GM19395 (cell line): Measurements from ENCODE around the gene HOMER2.
"Not testable (repeated sequence)": the region's sequence is repeated elsewhere in the genome, so short reads cannot be mapped to it uniquely, and the experiment has no call there.

Experiments
- ATAC-seq: cut with Tn5 transposase; IDR thresholded peaks from one replicate; pipeline ENCODE4 v1.9.1; 2021; ENCODE audit warnings: mild to moderate bottlenecking, moderate library complexity; ENCODE audit not compliant: unreplicated experiment

HOMER2 gene

DNA sequence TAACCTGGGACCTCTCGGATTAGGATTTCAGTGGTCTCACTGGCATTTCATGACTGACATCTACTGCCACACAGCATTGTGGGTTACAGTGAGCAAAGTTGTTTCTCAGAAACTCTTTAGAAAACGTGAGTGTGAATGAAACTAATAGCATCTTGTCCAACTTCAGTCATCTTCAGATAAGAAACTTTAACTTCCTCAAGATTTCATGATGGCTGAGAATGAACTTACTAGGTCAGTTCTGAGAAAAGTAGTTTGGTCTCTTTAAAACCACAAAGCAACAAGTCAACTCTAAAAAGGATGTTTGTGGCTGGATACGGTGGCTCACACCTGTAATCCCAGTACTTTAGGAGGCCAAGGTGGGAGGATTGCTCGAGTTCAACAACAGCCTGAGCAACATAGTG is 14.2 kb upstream of the HOMER2 start:
- peak; percentile 92 for ATAC-seq

DNA sequence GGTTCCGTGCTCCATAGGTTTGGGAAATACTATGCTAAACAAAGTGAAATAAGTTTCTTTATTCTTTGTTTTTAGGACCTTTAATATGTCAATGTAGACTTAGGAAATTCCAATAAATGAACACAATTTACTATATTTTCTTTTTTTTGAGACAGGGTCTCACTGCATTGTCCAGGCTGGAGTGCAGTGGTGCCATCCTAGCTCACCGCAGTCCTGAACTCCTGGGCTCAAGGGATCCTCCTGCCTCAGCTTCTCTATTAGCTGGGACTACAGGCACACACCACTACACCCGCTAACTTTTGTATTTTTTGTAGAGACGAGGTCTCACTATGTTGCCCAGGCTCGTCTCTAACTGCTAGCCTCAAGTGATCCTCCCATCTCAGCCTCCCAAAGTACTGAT is 12.4 kb upstream of the HOMER2 start:
- no peak for ATAC-seq

DNA sequence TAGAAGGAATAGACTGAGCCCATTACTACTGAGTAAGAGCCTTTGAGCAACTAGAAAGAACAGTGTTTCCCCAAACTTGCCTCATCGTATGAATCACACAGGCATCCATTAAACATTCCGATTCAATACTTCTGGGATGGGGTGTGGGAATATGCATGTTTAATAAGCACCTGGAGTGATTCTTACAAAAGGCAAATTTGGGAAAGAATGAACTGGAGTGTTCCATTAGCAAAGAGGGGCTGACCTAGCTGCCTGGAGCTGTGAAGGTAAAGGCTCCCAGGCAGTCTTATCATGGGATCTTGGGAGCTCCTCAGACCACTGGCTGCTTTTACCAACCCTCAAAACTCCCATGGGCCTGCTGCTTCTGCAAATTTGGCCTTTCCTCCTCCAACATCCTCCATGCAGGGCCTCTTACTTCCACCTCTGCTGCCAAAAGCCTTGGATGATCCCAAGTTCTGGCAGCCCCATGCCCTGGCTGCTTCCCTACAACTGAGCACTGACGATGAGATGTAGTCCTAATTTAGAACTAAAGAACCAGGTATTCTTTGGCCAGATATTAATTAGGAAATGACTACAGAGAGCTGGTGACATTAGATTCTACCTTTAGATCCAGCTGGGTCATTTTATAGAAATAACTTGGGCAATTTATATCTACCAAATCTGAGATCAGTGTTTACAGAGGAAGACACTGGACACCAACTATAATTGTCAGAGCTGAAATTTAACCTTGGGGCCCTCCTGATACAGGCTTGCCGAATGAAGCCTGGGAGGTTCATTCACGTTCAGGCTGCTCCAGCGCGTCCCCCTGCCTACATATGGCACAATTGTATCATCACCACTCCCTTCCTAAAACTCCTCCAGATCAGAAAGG is 11.2 kb upstream of the HOMER2 start:
- ATAC-seq, result no peak

DNA sequence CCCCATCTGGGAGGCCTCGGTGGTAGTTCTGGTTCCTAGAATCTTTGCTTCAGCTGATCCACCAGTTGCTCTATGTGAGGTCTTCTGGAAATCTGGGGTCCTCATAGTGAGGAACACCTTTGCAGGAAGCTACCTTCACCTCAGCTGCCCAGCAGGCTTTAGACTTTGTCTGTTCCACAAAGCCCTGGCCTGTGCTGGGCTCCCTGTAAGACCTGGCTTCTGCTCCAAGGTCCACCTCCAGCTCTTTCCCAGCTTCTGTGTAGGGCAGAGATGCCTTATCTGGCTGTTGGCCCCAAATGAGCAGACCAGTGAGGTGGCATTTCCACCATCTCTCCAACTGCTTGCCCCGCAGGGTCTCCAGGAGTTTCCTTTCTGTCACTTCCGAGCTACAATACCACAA is 8.2 kb upstream of the HOMER2 start:
- no peak for ATAC-seq

DNA sequence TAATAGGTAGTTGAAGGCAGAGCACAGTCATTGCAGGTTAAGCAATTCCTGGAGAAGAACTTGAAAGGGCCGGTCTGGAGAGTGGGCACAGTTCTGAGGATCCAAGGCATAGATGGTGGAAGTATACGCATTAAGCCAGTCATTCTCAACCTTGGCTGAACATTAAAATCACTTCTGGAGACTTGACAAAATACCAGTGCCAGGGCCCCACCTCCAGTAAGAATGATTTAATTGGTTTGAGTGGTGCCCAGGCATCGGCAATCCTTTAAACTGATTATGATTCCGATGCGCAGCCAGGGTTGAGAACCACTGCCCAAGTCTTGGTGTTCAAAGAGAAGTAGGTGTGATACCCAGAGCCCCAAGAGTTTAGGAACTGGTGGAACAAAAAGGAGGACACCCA is 6.9 kb upstream of the HOMER2 start:
- no peak for ATAC-seq

DNA sequence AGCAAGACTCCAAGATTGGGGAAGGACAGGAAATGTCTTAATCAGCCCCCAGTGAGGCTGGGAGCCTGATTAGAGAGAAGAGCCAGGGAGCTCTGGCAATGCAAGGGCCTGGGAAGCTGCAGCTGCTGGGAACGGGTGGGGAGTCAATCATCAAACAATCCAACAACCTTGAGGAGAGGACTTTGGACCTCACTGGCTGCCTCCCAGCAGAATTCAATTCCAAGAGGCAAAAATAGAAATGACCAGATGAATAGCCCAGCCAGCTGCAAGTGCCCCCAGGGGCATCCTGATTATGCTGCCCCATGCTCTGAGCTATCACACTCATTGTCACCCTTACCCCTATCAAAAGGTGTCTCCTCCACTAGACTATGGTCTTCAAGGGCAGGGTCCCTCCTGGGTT is 6.1 kb upstream of the HOMER2 start:
- no peak for ATAC-seq

DNA sequence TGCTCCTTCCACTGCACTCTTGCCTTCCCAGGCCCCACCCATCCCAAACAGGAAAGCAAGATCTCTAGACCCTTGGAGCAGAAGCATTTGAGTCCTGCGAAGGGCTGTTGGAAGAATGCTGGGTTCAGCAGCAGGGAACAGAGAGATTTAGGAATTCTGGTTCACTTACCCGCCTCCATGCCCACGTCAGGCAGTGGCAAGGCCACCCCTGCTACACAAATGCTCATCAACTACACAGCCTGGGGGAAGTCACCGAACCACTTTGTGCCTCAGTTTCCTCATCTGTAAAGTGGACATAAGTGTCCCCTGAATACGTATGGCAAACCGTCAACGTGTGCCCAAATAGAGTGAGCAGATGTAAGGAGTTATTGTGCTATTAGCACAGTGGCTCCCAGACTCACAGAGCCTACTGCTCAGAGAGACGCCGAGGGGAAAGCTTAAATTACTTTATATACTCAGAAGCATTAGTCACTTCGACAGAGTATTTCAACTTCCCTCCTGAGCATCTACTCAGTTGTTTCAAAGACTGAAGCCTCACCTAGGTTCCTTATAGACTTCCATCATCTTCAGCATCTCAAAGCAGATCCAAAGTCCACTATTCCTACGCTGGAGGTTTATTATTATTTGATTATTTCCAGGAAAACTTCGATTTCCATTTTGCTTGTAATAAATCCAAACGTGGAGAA is 905 bp downstream of the HOMER2 start:
- no peak for ATAC-seq

DNA sequence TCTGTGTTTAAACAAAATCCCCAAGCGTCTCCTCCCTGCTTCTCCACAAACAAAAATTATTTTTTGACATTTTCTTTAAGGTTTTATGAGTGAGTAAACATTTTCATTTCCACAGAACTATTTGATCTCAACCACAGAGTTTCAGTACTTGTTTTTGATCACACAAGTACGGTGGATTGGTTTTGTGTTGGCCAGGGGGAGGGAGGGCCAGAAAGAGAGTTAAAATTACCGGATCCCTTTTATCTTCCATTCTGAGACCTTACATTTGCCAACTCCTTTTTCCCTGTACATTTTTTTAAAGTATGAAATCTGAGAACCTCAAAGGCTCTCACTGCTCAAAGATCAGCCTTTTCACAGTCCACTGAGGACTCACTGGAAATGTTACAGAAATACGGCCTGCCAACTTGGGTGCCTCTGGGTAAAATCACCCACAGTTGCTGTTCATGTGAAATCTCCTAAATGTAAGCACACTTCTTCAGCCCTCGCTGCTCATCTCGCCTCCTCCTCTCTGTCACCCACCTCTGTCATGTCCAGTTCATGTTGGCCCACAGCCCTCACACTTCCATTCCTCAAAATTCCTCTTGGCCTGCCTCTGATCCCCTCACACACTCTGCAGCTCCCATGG is 1.7 kb downstream of the HOMER2 start:
- ATAC-seq, result peak; percentile 74

DNA sequence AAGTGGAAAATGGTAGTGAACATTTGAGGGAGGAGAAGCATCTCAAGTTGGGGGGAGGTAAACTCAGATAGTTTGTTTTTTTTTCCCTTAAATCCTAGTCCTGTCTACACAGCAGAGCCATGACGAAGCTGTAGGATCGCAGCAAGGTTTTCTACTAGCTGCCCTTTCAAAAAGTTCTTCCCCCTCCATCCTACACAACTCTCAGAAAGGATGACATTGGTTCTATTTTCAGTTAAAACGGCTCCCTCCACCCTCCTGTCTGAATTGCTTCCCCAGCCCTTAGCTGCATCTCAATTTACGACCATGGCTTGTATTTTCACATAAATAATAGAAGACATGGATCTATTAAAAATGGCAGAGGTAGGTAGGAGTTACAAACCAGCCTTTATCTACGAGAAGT is 2.2 kb downstream of the HOMER2 start:
- peak; percentile 40 for ATAC-seq

DNA sequence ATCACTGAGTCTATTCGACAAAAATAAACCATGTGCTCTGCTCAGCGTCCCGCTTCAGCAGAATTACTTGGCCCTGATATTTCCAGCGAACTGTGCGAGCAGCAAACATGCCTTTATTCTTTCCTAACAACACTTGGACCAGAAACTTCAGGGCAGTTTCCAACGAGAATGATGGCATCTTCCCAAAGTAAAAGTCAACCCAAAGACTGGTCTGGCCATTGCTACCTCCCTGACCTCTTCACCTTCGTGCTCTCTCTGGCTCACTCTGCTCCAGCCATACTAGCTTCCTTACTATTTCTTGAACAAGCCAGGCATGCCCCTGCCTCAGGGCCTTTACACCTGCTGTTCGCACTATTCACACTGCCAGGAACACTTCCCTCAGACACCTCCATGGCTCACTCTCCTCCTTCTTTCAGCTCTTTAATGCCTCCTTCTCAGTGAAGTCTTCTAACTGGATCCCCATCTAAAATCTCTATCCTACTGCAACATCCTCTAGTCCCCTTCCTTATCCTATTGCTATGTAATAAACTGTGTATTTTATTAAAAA is 6.3 kb downstream of the HOMER2 start:
- no peak for ATAC-seq

DNA sequence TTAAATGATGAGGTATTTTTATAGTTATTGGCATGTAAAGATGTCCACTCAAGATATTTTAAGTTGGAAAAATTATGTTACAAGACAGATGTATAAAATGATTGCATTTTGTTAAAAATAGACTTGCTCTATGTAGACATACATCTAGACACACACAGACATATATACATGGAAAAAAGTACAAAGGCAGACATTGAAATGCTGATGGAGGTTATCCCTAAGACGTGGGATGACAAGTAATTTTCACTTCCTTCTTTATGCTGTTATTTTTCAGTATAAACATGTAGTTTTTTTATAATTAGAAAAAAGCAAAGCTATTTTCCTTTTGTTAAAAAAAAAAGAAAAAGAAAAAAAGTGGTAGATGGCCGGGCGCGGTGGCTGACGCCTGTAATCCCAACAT is 7.2 kb downstream of the HOMER2 start:
- ATAC-seq, result no peak

DNA sequence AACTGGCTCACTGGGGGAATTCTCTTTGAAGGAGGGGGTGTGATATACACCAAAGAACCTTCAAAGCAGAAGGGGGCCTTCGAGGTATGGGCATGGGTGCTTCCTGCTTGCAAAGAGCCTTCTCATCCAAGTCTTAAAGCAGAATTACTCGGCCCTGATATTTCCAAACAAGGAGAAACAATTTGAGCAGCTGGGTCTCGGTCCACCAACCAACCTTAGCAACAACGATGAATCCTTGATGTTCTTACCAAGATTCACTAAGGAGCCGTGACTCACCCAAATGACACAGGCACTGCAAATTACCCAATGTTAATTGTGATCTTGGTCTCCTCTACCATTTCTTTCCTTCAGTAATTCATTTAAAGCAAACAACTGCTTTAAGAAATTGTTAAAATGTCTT is 7.7 kb downstream of the HOMER2 start:
- ATAC-seq, result no peak

DNA sequence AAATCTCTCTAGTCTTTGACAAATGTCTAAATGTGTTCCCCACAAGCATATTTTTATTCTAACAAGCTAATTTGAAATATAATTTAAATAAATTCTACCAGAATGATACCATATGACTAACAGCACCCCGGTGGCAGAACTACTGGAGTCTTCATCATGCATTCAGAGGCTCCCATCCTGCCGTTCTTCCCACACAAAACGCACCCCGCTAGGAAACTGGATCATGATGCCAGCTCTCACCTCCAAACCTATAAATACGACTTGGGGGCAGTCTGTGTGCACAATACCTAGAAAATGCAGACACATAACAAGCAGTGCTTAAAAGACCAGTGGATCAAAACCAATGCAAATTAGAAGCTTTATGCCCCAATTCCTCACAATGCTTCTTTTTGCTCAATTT is 8.5 kb downstream of the HOMER2 start:
- no peak for ATAC-seq

DNA sequence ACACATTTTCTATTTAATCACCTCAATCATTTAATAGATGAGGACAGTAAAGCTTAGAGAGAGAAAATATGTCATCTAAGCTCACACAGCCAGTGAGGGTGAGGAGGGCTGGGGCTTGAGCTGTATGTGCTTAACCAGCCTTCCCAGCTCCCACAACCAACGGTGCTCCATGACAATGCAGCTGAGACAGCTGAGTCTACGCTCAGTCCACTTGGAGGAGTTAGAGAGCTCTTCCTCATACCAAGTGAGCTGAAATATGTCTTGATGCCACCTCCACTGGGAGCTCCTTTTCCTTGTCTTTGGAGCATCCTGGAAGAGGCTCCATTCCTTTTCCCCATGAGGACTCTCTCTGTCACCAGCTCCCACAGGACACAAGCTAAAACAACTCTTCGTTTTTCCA is 9.3 kb downstream of the HOMER2 start:
- no peak for ATAC-seq

DNA sequence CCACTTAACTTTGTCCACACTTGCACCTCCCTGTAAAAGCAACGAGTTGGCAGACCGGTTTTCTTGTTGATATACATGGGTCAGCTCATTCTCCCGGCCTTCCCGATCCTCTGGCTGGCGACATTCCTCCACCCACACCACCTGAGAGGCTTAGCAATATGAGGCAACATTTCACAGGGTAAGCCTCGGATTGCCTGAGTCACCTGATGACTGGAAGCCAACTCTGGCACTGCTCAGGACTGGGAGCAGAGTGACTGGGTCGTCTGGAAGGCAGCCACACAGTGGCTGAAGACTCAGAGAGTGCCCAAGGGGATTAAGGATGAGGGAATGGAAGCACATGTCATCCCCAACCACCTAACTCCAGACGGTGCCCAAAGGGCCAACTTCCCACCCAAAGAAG is 9.8 kb downstream of the HOMER2 start:
- no peak for ATAC-seq

DNA sequence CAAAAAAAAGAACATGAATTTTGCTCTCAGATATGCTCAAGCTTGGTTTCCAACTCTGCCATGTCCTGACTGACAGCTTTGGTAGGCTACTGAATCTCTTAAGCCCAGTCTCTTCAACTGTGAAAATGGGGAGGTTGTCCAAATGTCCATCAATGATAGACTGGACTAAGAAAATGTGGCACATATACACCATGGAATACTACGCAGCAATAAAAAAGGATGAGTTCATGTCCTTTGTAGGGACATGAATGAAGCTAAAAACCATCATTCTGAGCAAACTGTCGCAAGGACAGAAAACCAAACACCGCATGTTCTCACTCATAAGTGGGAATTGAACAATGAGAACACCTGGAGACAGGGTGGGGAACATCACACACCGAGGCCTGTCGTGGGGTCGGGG is 12.8 kb downstream of the HOMER2 start:
- not testable (repeated sequence) for ATAC-seq

DNA sequence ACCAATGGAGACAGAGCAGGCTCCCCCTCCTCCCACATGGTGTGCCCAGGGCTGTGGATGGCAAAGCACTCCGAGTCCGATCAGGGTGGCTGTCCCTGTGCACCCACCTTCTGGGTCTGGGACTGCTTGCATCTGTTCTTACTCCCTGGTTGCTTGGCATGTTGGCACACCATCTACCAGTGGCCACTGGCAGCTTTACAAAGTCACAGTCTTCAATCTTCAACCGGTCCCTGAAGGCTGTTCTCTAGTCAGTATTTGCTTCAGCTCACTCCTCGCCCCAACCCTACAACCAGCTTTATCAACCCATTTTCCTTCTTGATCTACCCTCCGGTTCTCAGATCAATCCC is 14.8 kb downstream of the HOMER2 start:
- no peak for ATAC-seq

DNA sequence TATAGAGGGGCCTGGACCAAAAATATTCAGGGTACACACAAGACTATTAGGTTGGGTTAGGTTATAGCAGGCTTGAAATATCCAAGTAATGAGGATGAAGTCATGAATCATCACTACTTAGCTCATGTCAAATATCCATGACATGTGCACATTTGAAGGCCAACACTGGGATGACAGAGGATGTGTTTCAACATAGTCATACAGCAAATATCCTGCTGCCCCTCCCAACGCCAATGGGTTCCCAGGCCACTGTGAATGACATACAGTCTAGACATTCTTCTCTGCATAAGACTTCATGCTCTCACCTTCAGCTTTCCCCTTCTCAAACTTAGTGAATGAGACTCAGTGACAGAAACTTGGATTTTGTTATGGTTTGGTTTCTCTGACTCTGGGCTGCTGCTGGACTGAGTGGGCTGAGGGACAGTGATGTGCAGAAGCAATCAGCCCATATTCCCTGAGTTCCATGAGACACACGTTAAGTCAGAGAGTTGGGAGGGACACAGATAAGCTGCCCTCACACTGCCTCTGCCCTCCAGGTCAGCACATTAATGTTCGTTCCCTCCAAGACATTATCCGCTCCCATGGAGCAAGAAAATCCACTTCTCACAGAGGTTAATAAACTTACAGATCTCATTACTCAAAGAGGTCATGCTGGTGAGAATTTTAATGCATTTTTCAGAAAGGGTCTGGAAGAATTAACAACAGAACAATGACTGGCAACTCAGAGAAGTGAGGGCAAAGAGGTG is 15.4 kb downstream of the HOMER2 start:
- no peak for ATAC-seq

DNA sequence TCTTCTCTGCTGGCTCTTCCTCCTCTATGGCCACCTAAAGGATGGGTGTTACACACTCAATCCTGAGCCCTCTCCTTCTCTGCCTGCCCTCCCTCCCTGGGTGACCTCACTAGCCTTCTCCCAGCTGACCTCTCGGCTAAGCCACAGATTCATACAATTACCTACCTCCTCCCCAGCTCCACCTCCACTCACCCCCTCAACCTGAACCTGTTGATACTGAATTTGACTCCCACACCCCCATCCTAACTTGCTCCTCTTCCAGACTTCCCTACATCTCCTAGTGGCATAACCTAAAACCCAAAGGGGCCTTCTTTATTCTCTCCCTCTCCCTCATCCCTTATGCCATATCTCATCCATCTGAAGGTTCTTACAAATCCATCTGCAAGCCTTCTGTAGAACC is 17.1 kb downstream of the HOMER2 start:
- no peak for ATAC-seq

DNA sequence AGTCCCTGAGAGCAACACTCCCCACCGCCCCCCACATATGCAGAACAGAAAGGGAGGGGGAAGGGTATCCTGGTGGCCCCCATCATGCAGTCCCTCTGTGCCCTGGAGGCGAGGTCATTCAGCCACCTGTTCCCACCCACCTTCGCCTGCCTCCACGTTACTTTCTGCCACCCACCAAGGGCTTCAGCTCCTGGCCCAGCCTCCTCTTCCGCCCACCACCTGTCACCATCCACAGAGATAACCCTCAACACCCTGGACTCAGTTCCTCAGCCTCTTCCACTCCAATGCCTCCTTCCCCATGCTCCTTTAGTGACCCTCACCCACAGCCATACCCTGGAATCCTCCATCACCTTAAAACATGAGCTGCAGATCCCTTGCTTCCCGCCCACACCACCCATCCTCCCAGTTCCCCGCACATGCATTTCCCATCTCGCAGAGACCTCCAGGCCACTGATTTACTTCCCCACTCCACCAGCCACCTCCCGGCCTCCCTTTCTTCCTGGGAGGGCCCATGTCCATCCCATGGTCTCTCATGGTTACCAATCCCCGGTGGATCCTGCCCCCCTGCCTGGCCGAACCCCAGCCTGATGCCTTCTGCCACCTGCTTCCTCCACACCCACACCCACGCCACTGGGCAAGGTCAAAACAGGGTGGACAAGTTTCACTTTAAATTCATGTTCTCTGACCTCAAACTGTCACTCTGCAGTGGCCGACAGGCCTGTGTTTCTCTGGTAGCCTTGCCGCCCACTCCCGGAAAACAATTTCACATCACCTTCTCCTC is 18.2 kb downstream of the HOMER2 start:
- ATAC-seq, result no peak
